ENCODE data around the gene WDR4. TPM values are rescaled to one million over a fixed set of nuclear protein-coding genes. Genes with fewer than 3 reads are reported as not detected.
"Not testable (repeated sequence)": the region's sequence is repeated elsewhere in the genome, so short reads cannot be mapped to it uniquely, and the experiment has no call there.

WDR4 gene
- total RNA-seq, 1 experiment from 2014 or later: 29.9 TPM

DNA sequence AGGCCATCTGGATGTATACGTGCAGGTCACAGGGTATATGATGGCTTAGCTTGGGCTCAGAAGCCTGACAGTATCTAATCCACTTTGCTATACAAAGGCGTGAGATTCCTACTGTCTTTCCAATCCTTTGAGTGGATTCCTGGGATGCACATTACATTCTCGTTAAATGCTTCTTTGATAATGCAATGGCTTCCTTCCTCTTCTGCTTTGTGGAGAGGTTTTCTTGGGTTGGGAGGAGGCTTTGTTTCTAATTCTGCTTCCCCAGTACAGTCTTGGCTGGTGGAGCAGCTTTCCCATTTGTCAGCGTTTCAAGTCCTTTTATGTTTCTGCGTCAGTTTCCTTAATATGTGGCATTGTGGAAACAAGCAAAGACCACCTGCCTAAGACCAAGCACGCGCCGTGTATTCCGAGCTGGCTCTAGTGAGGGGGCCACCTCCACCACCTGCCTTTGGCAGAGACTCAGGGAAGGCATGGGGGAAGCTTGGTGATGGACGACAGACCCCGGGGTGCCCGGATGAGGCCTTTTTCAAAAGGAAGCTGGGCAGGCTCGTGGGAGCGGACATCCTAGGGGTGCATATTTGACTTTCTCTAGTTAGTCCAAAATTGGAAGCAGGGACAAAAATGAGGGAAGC is 72.7 kb downstream of the WDR4 start:
- TF ChIP-seq, protein P1, sequence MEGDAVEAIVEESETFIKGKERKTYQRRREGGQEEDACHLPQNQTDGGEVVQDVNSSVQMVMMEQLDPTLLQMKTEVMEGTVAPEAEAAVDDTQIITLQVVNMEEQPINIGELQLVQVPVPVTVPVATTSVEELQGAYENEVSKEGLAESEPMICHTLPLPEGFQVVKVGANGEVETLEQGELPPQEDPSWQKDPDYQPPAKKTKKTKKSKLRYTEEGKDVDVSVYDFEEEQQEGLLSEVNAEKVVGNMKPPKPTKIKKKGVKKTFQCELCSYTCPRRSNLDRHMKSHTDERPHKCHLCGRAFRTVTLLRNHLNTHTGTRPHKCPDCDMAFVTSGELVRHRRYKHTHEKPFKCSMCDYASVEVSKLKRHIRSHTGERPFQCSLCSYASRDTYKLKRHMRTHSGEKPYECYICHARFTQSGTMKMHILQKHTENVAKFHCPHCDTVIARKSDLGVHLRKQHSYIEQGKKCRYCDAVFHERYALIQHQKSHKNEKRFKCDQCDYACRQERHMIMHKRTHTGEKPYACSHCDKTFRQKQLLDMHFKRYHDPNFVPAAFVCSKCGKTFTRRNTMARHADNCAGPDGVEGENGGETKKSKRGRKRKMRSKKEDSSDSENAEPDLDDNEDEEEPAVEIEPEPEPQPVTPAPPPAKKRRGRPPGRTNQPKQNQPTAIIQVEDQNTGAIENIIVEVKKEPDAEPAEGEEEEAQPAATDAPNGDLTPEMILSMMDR (IDR thresholded peaks at IDR 0.05; ENCODE audit: unreplicated experiment): no peak
- intact Hi-C loops (cut with micrococcal nuclease; ENCODE audit: unreplicated experiment): no loop called here
- Mint-ChIP-seq H3K9me3 (ENCODE audit: low read depth, unreplicated experiment) (no peaks in the 10 kb centered on the region), H3K4me3 (ENCODE audit: low read depth, unreplicated experiment) (no peak overlapping the region), H3K27me3 (ENCODE audit: unreplicated experiment) (peaks cover 19% of the 10 kb centered on the region), H3K27ac (ENCODE audit: unreplicated experiment) (no peak overlapping the region), H3K36me3 (ENCODE audit: insufficient read depth, unreplicated experiment) (no peaks in the 10 kb centered on the region), H3K4me1 (ENCODE audit: low read depth, unreplicated experiment) (no peaks in the 10 kb centered on the region)
- DNase-seq: no peak
- BruUV-seq (replicated peaks): no TSS peak
- CTCF ChIA-PET: interaction anchor here (0.6 kb wide), 1 partner anchor 27 kb away, joined by 3 read pairs; no protein-coding TSS in a partner anchor

DNA sequence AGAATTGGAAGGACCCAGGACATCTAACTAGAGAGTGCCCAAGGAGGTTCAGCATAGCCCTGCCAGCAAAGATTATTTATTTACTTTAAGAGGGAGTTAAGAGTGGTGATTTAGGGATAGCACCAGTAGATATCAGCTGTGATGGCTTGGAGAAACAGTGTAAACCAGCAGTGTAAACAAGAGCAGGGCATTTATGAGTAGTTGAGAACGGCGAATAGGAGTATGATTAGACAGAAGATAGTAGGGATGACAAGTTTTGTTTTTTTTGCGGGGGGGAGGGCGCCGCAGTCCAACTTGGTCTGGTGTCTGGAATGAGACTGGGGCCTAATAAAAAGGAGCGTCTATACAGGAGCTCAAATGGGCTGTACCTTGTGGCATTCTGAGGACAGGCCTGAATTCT is 77.7 kb downstream of the WDR4 start:
- CTCF ChIA-PET; DNase-seq; intact Hi-C loops (cut with micrococcal nuclease; ENCODE audit: unreplicated experiment): not testable (repeated sequence)

DNA sequence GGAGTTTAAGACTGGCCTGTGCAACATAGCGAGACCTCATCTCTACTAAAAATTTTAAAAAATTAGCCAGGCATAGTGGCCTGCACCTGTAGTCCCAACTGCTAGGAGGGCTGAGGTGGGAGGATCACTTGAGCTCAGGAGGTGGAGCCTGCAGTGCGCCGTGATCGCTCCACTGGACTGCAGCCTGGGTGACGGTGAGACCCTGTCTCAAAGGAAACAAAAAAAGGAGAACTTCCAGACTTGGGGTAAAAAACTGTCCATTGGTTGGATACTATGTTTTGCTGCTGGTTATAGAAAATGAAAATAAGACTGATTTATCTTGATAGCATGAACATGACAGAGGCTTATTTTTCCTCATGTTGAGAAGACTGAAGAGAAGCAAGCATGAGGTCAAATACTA is 79.4 kb downstream of the WDR4 start:
- no peak for DNase-seq
- BruUV-seq (replicated peaks): no TSS peak
- Mint-ChIP-seq H3K4me1 (ENCODE audit: low read depth, unreplicated experiment) (peaks cover 19% of the 10 kb centered on the region), H3K4me3 (ENCODE audit: low read depth, unreplicated experiment) (no peak overlapping the region), H3K27me3 (ENCODE audit: unreplicated experiment) (peaks cover 6% of the 10 kb centered on the region), H3K9me3 (ENCODE audit: low read depth, unreplicated experiment) (no peaks in the 10 kb centered on the region), H3K36me3 (ENCODE audit: insufficient read depth, unreplicated experiment) (no peaks in the 10 kb centered on the region), H3K27ac (ENCODE audit: unreplicated experiment) (no peak overlapping the region)
- intact Hi-C loops (cut with micrococcal nuclease; ENCODE audit: unreplicated experiment): loop anchor here (10.0 kb wide), 1 partner anchor 75 kb away; no protein-coding TSS in a partner anchor
- CTCF ChIA-PET: no interaction called here
- TF ChIP-seq, protein P1 (IDR thresholded peaks at IDR 0.05; ENCODE audit: unreplicated experiment): no peak

More for the DNA sequence above, 77.7 kb downstream of the WDR4 start:
- H3K4me3 Mint-ChIP-seq (ENCODE audit: low read depth, unreplicated experiment); BruUV-seq (replicated peaks); H3K9me3 Mint-ChIP-seq (ENCODE audit: low read depth, unreplicated experiment); H3K27ac Mint-ChIP-seq (ENCODE audit: unreplicated experiment); H3K36me3 Mint-ChIP-seq (ENCODE audit: insufficient read depth, unreplicated experiment): not testable (repeated sequence)
- peaks cover 19% of the 10 kb centered on the region for H3K27me3 Mint-ChIP-seq (ENCODE audit: unreplicated experiment)
- H3K4me1 Mint-ChIP-seq (ENCODE audit: low read depth, unreplicated experiment): peaks cover 12% of the 10 kb centered on the region

DNA sequence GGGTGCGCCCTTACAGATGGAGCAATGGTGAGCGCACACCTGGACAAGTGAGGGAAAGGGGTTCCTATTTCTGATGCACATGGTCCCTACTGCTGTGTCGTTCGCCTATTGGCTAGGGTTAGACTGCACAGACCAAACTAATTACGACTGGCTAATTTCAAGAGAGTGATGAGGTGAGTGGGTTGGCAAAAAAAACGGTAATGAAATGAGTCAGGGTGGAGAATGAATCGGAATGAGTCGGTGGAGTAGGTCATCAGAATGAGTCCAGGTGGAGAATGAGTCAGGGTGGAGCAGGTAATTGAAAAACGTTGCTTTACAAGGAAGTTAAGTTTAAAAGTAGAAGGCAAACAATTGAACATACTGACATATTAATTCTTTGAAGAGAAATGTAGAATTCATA is 79.8 kb downstream of the WDR4 start:
- Mint-ChIP-seq H3K9me3 (ENCODE audit: low read depth, unreplicated experiment) (no peaks in the 10 kb centered on the region), H3K4me3 (ENCODE audit: low read depth, unreplicated experiment) (no peak overlapping the region), H3K27ac (ENCODE audit: unreplicated experiment) (no peak overlapping the region), H3K4me1 (ENCODE audit: low read depth, unreplicated experiment) (peaks cover 19% of the 10 kb centered on the region), H3K36me3 (ENCODE audit: insufficient read depth, unreplicated experiment) (no peaks in the 10 kb centered on the region), H3K27me3 (ENCODE audit: unreplicated experiment) (peaks cover 1% of the 10 kb centered on the region)
- CTCF ChIA-PET: no interaction called here
- TF ChIP-seq, protein P1 (IDR thresholded peaks at IDR 0.05; ENCODE audit: unreplicated experiment): no peak
- no TSS peak for BruUV-seq (replicated peaks)
- intact Hi-C loops (cut with micrococcal nuclease; ENCODE audit: unreplicated experiment): loop anchor here (10.0 kb wide), 1 partner anchor 75 kb away; no protein-coding TSS in a partner anchor
- peak; percentile 11 for DNase-seq

Other genes starting within 250 kb of the WDR4 start
- 10.9 and 14.3 TPM in 2 replicates for gene PDE9A, start 225.9 kb downstream of the WDR4 start, total RNA-seq (2022)
- gene NDUFV3, start 13.8 kb upstream of the WDR4 start, total RNA-seq (2022): 29.8 and 31.1 TPM in 2 replicates
- gene ERVH48-1, start 46.1 kb upstream of the WDR4 start, total RNA-seq (2022): not detected in 2 replicates
- gene PKNOX1, start 95.0 kb upstream of the WDR4 start, total RNA-seq (2022): 8.0 and 10.1 TPM in 2 replicates
- gene CBS, start 196.3 kb upstream of the WDR4 start, total RNA-seq (2022): 109 and 124 TPM in 2 replicates
- gene U2AF1, start 228.0 kb upstream of the WDR4 start, total RNA-seq (2022): 22.9 and 24.1 TPM in 2 replicates

Data from Calu3 (cell line).